ENCODE results near the gene ZBTB42.
A peak's percentile ranks its signal among the peaks of the same experiment; 100 is the strongest.

Gene ZBTB42

GRCh38 chr14:104800771-104801519 is at the start of gene ZBTB42:
Gene ZBTB42, plus strand, starts transcription at chr14:104801101. Its CDS starts 97 bp downstream, at chr14:104801198.
- DNase-seq: no peak

- DNase-seq: no peak
These were observed 49.1 kb upstream of the ZBTB42 start for GRCh38 chr14:104751539-104752422.

- no peak for DNase-seq
These were observed 48.5 kb upstream of the ZBTB42 start for GRCh38 chr14:104752423-104752734.

GRCh38 chr14:104752735-104753527 is 48.0 kb upstream of the ZBTB42 start, which contains the start of gene SIVA1:
Gene SIVA1, plus strand, starts transcription at chr14:104753147. Its CDS starts 55 bp downstream, at chr14:104753202.
- DNase-seq: peak; percentile 100

- no peak for DNase-seq
These were observed 47.2 kb upstream of the ZBTB42 start for GRCh38 chr14:104753528-104754212.

- DNase-seq: no peak
These were observed 46.6 kb upstream of the ZBTB42 start for GRCh38 chr14:104754213-104754851.

GRCh38 chr14:104755621-104756020 is 45.3 kb upstream of the ZBTB42 start:
- no peak for DNase-seq

- DNase-seq: no peak
These were observed 44.2 kb upstream of the ZBTB42 start for GRCh38 chr14:104756477-104757237.

- no peak for DNase-seq
These were observed 43.7 kb upstream of the ZBTB42 start for GRCh38 chr14:104757238-104757585.

- DNase-seq: no peak
These were observed 43.1 kb upstream of the ZBTB42 start for GRCh38 chr14:104757681-104758392.

- no peak for DNase-seq
These were observed 41.6 kb upstream of the ZBTB42 start for GRCh38 chr14:104758981-104759969.

- DNase-seq: no peak
These were observed 35.4 kb upstream of the ZBTB42 start for GRCh38 chr14:104765517-104765916.

GRCh38 chr14:104766256-104766862 is 34.5 kb upstream of the ZBTB42 start:
- no peak for DNase-seq

- no peak for DNase-seq
These were observed 33.9 kb upstream of the ZBTB42 start for GRCh38 chr14:104766863-104767633.

GRCh38 chr14:104767634-104767918 is 33.3 kb upstream of the ZBTB42 start:
- DNase-seq: no peak

GRCh38 chr14:104768437-104769323 is 32.2 kb upstream of the ZBTB42 start:
- no peak for DNase-seq

- no peak for DNase-seq
These were observed 31.4 kb upstream of the ZBTB42 start for GRCh38 chr14:104769324-104770071.

All from NCI-H524 treated with DMSO at 0.1 percent for 48 hours (cell line).